ENCODE measurements around the gene SREBF1. TPM values are rescaled to one million over a fixed set of nuclear protein-coding genes. Genes with fewer than 3 reads are reported as not detected.

The SREBF1 gene
- total RNA-seq, 1 experiment from 2014 or later = 167 TPM

GRCh38 chr17:17815436-17816200 lies 21.2 kb downstream of the SREBF1 start:
- POLR2A ChIA-PET (ENCODE audit: unreplicated experiment) = no interaction called here
- Histone ChIP-seq H2AFZ (ENCODE audit: low read length) (no peak overlapping the region), H3K9ac (ENCODE audit: low read length) (no peak overlapping the region), H3K9me2 (replicated peaks; ENCODE audit: low read length) (no peaks in the 10 kb centered on the region), H3K4me1 (ENCODE audit: insufficient read depth, low read length) (peaks cover 34% of the 10 kb centered on the region), H3K9me3 (ENCODE audit: low read length) (no peaks in the 10 kb centered on the region), H3K79me2 (ENCODE audit: low read length) (peaks cover 8% of the 10 kb centered on the region), H3K27ac (ENCODE audit: low read length) (no peak overlapping the region), H3K27me3 (ENCODE audit: low read length) (no peaks in the 10 kb centered on the region), H3K4me2 (ENCODE audit: low read length) (no peak overlapping the region), H3K4me3 (ENCODE audit: low read length) (no peak overlapping the region), H3K36me3 (ENCODE audit: low read depth, low read length) (peaks cover 73% of the 10 kb centered on the region), H4K20me1 (ENCODE audit: low read length) (peaks cover 19% of the 10 kb centered on the region; the same call in 1 of the 2 replicates), H3F3A (ENCODE audit: low read length, unreplicated experiment) (peaks cover 7% of the 10 kb centered on the region)
- BruUV-seq (replicated peaks) = no TSS peak
- CTCF ChIA-PET = no interaction called here
- no peak for TF ChIP-seq EZH2phosphoT487 (IDR thresholded peaks at IDR 0.05; ENCODE audit: borderline replicate concordance, low read length)
- no peak for TF ChIP-seq EZH2 (IDR thresholded peaks at IDR 0.05; ENCODE audit: low read length, unreplicated experiment)
- no peak for TF ChIP-seq CTCF (conservative IDR thresholded peaks at IDR 0.05; ENCODE audit: low read depth, low read length)
- DNase-seq (no peak), ATAC-seq (no peak)
- intact Hi-C loops (cut with micrococcal nuclease) = no loop called here

GRCh38 chr17:17815062-17815406 lies 21.8 kb downstream of the SREBF1 start:
- Histone ChIP-seq H3K4me3 (ENCODE audit: low read length) (no peak overlapping the region), H3K4me2 (ENCODE audit: low read length) (no peak overlapping the region), H3K79me2 (ENCODE audit: low read length) (peaks cover 2% of the 10 kb centered on the region), H4K20me1 (ENCODE audit: low read length) (peaks cover 14% of the 10 kb centered on the region; the same call in 1 of the 2 replicates), H3K9me2 (replicated peaks; ENCODE audit: low read length) (no peaks in the 10 kb centered on the region), H3K27ac (ENCODE audit: low read length) (no peak overlapping the region), H3K9ac (ENCODE audit: low read length) (no peak overlapping the region), H3K4me1 (ENCODE audit: insufficient read depth, low read length) (peaks cover 28% of the 10 kb centered on the region), H3K36me3 (ENCODE audit: low read depth, low read length) (peaks cover 76% of the 10 kb centered on the region), H2AFZ (ENCODE audit: low read length) (no peak overlapping the region), H3F3A (ENCODE audit: low read length, unreplicated experiment) (peaks cover 7% of the 10 kb centered on the region), H3K9me3 (ENCODE audit: low read length) (no peaks in the 10 kb centered on the region), H3K27me3 (ENCODE audit: low read length) (no peaks in the 10 kb centered on the region)
- ChIA-PET CTCF (no interaction called here), POLR2A (ENCODE audit: unreplicated experiment) (no interaction called here)
- TF ChIP-seq EZH2phosphoT487 (IDR thresholded peaks at IDR 0.05; ENCODE audit: borderline replicate concordance, low read length) (no peak), CTCF (conservative IDR thresholded peaks at IDR 0.05; ENCODE audit: low read depth, low read length) (no peak), EZH2 (IDR thresholded peaks at IDR 0.05; ENCODE audit: low read length, unreplicated experiment) (no peak)
- BruUV-seq (replicated peaks) = no TSS peak
- DNase-seq = no peak
- intact Hi-C loops (cut with micrococcal nuclease) = no loop called here
- ATAC-seq = no peak
